Prostate gland (tissue), 2 donors: ENCODE data around the gene INTS4.

ENCODE experiments used
- CTCF ChIP-seq, 4 experiments: fragments of 200-600 bp in 2 of 4; fragments of 450-650 bp in 2 of 4; sonication (generic) in 2 of 4; IDR thresholded peaks; 1 replicate in 3 of 4; 2 replicates in 1 of 4; pipeline ENCODE4 v1.5.1; 2016 to 2019; ENCODE audit warnings: antibody characterized with exemption in 4 of 4, mild to moderate bottlenecking in 2 of 4, moderate library complexity in 2 of 4
- POLR2A ChIP-seq: fragments of 450-650 bp; IDR thresholded peaks from one replicate; pipeline ENCODE4 v1.6.1; 2016; ENCODE audit warnings: antibody characterized with exemption, mild to moderate bottlenecking

GRCh38 chr11:77884829-77885190 lies 109.7 kb downstream of the INTS4 start:
- TF ChIP-seq POLR2A, result no peak
- no peak for TF ChIP-seq CTCF (IDR thresholded peaks at IDR 0.05)
